ENCODE data around the gene FCHO1.
A peak's percentile ranks its signal among the peaks of the same experiment; 100 is the strongest.

The FCHO1 gene

DNA sequence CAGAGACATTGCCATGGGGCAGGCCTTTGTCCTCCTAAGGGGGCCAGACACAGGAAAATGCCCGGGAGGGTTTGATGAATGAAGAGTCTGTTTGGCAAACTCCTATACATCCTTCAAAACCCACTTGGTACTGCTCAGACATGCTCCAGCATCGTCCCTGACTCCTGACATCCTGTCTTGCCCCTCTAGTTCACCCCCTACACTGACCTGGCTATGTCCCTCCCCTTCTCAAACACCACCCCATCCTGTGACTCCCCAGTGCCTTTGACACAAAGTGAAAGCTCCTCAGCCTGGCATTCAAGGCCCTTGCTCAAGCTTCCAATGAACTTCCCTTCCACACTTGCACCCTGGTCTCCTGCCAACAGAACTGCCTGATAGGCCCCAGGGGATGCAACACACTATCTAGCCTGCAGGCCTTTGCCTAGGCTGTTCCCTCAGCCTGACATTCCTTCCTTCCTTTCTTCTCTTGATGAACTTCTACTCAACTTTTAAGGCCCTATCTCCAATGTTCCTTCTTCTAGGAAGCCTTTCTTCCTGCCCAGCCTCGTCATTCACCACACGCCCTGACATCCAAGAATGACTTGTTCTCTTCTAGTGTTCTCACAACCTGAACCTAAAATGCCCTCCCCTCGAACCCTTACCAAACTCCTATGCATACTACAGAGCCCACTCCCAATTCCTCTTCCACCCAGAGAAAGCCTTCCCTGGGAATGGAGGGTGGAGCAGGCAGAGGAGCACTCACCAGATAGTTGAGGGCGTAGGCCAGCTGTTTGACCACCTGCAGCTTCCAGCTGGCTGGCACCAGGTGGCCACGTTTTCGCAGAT is 84.1 kb downstream of the FCHO1 start:
- H3K4me3 ChIP-seq (replicated peaks; ENCODE audit: low read depth, low read length): no peak overlapping the region
- peak; percentile 14 for DNase-seq (ENCODE audit: low read depth)
- TF ChIP-seq, protein P1, sequence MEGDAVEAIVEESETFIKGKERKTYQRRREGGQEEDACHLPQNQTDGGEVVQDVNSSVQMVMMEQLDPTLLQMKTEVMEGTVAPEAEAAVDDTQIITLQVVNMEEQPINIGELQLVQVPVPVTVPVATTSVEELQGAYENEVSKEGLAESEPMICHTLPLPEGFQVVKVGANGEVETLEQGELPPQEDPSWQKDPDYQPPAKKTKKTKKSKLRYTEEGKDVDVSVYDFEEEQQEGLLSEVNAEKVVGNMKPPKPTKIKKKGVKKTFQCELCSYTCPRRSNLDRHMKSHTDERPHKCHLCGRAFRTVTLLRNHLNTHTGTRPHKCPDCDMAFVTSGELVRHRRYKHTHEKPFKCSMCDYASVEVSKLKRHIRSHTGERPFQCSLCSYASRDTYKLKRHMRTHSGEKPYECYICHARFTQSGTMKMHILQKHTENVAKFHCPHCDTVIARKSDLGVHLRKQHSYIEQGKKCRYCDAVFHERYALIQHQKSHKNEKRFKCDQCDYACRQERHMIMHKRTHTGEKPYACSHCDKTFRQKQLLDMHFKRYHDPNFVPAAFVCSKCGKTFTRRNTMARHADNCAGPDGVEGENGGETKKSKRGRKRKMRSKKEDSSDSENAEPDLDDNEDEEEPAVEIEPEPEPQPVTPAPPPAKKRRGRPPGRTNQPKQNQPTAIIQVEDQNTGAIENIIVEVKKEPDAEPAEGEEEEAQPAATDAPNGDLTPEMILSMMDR (IDR thresholded peaks at IDR 0.05; ENCODE audit: low read length, missing control alignments): no peak

DNA sequence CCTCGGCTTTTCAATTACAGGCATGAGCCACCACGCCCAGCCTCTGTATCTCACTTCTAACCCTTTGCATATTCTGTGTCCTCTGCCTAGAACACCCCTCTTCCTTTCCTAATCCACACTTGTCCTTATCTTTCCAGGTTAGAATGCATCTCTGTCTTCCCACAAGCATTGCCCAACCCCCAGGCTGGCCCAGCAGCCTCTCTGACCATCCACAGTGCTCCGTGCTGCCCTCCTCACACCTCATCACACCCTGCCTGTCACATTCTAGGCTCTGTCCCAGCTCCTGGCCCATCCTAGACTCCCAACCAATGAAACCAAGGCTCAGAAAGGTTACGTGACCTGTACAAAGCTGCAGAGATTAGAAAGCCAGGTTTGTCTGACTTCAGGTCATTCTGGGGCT is 85.3 kb downstream of the FCHO1 start:
- TF ChIP-seq, protein P1 (IDR thresholded peaks at IDR 0.05; ENCODE audit: low read length, missing control alignments): no peak
- no peak overlapping the region for H3K4me3 ChIP-seq (replicated peaks; ENCODE audit: low read depth, low read length)
- DNase-seq (ENCODE audit: low read depth): no peak

DNA sequence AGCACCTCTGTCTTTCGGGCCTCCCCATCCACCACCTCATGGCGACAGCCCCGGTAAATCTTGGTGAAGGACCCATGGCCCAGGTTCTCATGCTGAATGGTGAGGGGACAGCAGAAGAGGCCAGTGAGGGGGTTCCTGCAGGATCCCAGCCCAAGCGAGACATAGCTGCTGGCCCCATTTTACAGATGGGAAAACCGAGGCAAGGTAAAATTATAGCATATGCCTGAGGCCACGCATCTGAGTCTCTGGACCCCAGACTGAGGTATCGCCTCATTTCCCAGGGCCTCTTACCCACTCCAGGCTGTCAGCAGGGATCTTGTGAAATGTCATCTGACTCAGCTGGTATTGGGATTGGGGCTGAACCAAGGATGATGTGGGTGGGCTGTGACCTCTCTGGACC is 86.7 kb downstream of the FCHO1 start:
- no peak for DNase-seq (ENCODE audit: low read depth)
- no peak overlapping the region for H3K4me3 ChIP-seq (replicated peaks; ENCODE audit: low read depth, low read length)
- TF ChIP-seq, protein P1 (IDR thresholded peaks at IDR 0.05; ENCODE audit: low read length, missing control alignments): no peak
